Stimulated activated CD8-positive, alpha-beta memory T cell treated with anti-CD3 and anti-CD28 coated beads, Interleukin-12 subunit alpha, Interleukin-12 subunit beta, amount 100 ng/mL, for 4 hours (primary cell): Measurements from ENCODE around the gene NR2F1.

Source experiments
- DNase-seq: peaks from one replicate; pipeline ENCODE4 v3.0.0-alpha.2; 2020; ENCODE audit warnings: low read depth

NR2F1 gene

DNA sequence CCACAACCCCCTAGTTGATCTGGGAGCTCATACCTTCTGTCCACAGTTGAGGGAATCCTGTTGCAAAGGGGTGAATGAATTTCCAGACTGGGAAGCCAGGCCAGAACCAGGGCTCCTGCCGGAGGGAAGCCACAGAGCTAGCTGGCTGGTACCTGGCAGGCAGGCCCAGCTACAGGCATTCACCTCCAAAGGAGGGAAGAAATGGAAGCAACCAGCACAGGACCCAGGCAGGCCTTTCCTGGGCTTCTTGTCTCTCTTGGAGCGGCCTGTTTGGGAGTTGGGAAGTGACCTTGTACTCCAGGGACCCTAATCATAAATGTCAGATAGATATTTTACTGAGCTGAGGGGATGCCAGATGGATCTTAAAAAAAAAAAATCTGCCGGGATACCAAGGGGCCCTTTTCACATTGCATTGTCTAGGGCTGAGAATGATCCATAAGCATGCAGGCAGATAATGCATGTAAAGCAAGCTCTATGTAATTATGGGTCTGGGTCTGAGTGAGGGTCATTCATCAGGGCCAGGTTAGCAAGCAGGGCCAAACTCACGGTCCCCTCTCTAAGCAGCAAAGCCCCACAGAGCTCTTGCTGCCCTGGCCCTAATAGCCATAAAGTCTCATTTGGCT lies 8.4 kb downstream of the NR2F1 start:
- no peak for DNase-seq

DNA sequence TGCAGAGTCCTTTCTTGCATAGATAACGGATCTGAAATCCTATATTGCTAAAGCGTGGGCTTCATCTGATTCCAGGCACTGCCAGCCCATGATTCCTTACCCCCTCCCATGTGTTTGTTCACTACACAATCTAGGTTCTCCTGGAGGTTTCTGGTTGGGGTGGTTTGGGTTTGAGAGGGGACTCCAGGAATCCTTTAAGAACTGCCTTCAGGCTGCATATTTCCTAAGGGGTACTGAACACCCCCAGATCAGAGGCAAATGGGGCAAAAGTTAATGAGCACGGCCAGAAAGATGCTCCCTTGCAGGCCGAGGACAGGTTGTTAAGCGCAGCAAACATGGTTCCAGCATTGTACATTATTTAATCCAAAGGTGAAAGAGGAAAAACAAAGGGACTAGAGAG lies 9.9 kb downstream of the NR2F1 start:
- DNase-seq, result no peak

DNA sequence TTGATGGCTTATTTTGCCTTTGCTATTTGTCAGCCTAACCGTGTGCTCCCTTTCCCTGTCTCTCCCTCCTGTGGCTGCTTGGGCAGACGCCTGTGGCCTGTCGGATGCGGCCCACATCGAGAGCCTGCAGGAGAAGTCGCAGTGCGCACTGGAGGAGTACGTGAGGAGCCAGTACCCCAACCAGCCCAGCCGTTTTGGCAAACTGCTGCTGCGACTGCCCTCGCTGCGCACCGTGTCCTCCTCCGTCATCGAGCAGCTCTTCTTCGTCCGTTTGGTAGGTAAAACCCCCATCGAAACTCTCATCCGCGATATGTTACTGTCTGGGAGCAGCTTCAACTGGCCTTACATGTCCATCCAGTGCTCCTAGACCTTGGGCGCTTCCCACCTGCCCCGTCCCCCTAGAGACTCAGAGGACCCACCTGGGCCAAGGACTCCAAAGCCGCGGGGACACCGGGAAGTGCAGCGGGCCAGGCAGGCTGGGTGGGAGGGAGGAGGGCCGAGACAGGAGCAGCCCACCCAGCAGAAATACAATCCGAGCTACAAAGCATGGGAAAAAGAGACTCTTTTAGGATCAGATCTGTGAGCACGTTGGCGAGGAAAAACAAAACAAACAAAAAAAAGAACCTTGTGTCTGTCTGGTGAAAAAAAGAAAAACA lies 10.6 kb downstream of the NR2F1 start:
- DNase-seq, result no peak

DNA sequence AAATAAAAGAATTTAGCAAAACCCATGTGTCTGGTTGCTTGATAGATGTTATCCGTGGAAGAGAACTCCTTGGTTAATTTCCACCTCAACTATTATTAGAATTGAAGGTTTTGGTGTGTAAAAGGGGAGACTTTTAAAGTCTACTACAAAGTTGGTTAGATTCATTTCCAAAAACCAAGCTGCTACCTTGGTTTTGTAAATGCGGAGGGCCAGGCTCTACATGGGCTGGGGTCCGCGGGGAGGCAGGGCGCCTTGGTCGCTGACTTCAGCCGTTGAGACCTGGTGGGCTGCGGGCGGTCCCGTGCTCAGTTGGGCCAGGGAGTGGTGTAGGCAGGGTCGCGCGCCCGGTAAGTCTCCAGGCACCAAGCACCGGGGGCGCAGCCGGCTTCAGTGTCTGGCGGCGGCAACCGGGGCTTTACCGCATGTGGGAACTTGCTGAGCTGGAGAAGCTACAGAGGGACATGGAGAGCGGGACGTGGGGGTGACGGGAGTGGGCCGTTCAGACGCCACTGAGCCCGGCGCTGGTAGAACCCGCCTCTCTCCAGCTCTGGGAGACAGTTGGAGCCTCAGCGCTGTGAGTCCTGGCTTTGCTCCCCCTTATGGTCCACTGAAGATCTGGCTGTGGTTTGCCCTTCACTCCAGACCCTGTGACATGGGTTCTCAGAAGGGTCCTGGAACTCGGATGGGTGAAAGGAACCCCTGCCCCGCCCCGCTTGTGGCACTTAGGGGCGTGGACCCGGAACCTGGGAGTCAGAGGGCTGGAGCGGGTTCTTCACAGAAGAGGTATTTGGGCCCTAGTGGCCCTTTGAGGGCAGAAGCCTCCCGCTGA lies 11.8 kb downstream of the NR2F1 start:
- DNase-seq, result no peak

DNA sequence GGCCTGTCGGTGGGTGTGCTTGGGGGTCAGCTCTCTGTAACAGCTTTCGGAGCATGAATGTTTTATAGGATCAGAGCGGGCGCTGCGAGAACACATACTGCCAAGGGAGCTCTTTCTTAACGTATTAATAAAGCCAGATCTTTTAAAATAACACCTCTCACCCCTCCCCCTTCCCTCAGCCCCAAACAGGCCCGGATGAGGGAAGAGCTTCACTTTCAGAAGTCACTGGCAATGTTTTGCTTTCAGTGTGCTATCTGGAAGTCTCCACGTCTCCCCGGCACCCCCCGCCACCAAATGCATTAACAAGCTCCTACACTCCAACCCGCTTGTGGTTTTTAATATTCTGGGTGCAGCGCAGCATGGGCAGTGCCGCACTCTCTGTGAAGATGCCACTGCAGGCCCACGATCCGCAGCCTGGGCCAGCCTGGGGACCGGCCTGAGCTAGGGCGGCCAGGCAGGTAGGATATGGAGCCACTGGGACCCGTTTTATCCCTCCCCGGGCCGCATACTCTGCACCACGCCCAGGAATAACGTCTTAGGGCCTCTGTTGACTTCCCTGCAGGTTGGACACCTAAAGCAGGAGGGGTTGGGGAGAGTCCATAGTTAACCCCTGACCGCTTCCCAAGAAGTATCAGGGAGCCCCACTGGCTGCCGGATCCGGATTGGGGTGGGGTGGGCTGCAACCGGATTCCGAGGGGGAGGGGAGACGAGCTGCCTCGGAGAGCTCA lies 12.6 kb downstream of the NR2F1 start:
- DNase-seq, result no peak

DNA sequence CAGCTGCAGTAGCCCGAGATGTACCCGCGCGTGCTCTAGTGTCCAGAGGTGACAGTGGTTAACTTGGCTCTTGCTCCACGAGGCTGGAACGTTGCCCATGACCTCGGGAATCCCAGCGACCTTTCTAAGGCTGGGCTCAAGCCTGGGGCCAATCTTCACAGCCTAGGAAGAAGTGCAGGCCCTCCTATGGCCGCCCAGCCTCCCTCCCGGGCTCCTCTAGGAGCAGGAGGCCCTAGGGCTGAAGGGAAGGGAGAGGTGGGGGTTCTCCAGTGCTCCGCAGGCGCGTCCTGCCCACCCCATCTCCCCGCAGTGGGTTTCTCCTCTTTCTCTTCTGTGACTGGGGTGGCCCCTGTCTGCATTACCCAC lies 13.3 kb downstream of the NR2F1 start:
- no peak for DNase-seq

DNA sequence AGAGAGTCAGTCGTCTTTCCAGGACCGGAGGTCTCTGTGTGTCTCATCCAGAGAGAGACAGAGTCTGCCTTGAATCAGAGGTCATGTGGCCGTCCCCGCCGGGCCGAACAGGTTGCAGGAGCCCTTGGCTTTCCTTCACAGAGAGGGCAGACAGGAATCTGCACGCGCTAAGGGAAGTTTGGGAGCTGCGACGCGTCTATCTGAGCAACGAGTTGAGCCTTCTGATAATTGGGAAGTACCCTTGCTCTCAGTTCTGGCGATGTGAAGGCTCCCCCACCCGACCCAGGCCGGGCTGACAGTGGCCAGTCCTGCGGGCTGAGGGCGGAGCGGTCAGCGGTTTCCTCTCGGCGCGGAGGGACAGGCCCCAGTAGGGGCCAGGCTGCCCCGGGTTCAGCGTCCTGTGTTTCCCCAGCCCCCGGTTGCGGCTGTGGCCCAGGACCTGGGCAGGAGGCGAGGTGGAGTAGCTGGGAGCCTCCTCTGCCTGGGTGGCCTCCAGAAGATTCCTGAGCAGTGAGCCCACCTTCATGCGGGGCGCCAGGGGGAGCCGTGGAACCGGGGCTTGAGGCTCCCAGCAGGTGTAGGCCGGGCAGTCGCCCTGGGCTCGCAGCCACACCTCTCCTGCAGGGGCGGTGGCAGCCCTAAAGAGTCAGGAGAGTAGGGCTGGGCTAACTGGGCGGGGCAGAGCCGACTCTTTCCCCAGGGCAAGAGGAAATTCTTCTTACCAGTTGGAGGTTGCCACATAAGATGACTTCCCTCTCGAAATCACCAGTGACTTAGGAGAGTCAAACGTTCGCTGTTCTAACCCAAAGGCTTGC lies 13.9 kb downstream of the NR2F1 start:
- no peak for DNase-seq

DNA sequence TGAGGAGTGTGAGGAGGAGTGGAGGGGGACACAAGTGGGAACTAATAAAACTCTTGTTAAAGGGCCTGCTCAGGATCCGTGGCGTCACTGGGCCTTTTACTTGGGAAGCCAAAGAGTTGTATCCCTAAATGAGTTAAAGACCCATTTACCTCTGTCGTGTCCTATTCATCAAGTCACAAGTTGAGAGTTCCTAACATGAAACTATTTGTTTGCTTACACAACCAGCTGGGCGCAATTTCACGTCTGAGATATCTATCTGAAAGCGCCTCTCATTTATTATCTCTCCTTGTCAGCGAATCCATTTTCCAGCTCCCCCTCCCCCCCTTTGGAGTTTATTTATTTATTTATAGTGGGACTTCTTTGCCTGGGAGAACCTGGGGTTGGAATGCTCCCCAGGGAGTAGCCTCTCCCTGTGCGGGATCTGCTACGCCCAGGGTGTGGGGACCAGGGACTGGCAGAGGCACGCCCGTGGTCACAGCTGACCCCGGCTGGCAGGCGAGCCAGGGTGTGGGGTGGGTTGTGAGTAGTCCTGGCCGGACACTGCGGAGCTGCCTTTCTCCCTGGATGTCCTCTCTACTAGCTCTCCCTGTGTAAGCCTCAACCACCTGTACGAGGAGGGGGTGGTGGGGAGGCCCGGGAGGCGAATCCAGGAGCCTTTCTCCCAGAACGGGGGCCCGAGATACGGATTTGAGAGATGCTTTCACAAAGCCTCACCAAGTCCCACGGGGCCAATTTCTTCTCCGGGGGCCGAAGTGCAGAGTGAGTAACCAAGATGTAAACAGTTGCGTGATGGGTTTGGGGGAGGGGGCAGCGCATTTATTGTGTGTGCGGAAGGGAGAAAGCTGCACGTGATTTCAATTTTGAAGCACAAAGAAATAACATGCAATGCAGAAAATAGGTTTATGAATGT lies 15.3 kb downstream of the NR2F1 start:
- DNase-seq, result no peak

DNA sequence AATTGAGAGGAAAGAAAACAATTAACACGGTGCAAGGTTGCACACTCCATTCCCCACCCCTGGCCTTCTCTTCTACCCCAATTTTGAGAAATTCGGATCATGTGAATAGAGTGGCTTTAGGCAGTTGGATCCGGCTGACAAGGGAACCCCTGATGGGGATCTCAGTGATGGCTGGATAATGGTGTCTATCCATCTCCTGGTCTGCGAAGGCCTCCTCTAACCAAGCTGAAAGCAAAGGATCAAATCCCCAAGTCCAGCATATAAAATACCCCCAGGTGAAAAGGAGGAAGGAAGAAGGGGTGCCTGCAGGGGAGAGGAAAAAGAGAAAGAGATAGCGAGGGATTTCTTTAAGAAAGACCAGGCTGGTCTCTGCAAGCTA lies 16.0 kb downstream of the NR2F1 start:
- no peak for DNase-seq

DNA sequence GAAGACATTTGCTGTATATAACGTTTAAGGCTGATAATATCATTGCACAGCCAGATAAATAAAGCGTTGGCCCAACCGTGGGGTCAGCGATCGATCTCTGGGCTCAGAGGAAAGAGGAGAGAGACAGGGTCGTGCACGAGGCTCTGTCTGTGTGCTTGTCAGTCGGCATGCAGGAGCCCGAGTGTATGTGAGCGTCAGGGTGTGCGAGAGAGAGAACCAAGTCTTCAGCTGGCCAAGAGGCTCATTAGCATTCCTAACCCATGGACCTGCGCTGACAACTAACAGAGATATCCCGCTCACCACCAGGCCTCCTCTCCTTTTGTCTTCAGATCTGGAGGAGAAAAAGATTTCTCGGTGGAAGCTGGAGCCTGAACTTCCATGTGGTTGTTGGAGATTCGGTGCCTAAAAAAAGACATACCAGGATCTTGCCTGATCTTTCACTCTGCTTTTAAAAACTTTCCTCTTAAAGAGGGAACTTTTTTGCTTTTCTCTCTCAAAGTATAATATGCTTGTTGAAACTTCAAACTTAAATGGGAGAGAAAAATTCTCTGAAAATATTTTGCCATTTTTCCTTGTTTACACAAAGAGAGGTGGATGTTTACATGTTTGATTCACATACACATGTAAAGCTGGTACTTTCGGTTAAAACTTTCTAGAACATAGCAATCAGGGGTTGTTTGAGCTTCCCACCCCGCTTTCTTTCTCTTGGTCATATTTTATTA lies 16.5 kb downstream of the NR2F1 start:
- no peak for DNase-seq

DNA sequence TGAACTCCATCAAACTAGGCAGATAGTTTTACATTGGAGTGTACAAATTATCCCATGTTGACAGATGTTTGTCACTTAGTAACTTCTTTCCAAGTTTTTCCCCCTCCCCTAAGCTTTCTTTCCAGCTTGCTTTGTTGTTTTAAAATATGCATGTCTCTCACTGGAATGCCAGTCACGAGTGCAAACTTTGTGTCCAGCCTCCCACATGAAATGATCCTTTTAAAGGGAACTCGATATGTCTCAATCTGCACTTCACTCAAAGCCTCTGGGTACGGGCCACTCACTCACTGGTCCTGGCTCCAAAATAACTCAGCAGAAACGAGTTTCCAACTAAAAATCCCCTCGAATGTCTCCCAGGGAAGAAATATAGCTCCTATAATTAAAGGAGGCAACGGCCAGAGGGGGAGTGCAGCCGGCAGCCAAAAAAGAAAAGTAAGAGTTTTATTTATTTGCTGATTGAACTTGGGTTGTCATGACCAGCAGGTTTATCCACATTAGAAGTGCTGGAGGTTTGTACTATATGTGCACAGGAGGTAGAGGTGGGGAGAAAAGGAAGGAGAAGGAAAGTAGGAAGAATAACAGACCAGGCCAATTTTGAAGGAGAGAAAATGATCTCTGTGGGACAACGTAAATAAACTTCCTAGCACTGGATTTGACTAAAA lies 17.5 kb downstream of the NR2F1 start:
- no peak for DNase-seq

DNA sequence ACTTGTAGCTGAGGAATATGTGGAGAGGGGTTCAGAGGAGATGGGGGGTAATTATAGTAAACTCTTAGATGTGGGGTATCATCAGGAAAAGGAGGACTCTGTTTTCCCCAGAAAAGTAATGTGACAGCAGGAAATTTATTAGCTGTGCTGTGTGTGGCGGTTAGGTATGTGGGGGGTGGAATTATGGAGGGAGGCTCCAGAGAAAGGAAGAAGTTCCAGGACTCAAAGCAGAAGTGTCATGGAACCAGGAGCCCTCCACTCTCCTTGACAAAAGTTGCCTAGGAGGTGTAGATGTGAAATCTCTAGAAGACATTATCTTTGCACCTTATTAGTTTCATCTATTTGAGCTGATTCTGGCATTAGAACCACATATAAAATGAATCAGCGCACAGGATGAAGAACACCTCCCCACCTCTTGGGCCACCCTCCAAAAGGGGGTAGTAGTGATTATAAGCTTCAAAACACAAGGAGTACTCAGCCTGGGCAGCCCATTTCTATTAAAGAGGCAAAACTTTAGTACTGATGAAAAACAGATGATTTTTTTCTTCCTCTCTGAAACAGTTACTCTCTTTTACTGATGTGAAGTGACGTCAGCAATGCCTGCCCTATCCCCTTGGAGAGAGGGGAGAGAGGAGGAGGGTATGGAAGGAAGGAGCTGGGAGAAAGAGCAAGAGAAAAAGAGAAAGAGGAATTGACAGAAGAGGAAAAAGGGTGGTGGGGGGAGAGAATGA lies 18.2 kb downstream of the NR2F1 start:
- no peak for DNase-seq

DNA sequence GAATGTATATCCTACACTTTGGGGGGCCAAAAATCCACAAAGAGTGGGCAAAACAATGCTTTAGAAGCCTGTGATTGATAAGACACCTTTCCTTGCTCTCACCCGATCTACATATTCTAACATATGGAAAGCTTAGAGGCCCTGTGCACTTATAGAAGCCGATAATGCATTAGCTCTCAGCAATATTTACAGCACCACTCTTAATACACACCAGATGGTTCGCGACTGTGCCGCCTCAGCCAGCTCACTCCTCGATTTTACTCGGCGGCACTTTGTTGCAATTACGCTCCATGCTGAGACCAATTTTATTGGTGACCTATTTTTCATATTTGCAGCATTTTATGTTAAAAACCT lies 18.8 kb downstream of the NR2F1 start:
- DNase-seq, result no peak

DNA sequence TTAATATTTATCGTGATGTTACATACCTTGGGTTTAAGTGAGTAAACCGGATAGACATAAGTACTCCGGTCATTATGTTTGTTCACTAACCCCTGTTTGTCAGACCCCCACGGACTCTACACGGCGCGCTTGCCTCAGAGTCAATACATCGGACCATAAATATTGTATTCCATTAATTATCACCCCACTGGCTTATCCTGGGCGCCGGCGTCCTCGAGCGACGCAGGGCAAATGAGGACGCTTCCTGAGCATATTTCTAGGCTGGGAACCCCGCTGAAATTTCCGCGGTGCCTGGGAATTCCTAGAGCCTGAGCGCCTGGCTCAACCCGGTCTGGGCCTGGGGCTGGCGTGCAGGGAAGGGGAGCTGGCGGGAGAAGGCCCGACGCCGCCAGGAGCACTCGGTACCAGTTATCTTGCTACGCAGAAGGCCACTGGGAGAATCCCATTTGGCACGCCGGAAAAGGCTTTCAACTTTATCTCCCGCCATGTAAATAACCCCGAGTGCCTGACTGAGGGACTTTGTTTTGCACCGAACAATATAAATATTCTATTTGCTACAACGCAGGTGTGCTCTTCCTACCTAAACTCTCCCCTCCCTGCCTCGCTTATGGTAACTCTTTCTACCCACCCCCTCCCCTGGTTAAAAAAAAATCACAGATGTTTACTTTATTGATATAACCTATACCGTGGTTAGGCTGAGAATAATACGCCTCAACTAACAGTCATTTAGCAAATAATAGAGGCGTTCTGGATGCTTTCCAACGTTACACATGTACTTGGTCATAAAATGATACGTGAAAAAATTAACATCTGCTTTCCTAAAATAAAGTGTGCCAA lies 19.4 kb downstream of the NR2F1 start:
- no peak for DNase-seq

DNA sequence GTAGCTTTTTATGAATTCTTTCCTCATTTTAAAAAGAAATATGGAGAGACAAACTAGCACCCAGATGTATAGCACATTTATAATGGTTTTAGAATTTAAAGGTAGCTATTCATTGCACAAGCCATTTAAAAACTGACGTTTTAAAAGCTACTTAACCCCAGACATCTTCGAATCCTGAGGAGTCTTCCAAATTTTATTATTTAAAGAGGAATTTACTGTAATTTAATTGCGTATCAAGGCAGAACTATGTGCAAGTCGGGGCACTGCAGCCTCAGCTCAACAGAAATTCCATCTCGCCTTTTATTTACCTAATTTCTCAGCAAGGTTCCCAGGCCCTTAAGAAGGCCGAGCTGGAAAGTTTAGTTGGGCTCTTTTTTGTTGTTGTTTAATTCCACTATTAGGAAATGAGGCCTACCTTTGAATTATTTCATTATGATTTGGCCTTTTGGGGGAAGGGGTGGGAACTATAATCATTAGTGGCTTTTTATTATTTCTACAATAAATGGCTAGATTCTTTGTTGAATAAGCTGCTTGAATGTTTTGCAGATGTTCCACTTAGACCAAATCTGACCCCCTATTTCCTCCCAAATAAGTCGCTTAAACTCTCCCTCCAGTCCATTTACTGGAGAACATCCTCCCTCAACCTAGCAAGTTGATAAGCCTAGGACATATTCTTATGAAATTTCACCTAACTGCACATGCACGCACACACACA lies 20.2 kb downstream of the NR2F1 start:
- DNase-seq, result no peak

DNA sequence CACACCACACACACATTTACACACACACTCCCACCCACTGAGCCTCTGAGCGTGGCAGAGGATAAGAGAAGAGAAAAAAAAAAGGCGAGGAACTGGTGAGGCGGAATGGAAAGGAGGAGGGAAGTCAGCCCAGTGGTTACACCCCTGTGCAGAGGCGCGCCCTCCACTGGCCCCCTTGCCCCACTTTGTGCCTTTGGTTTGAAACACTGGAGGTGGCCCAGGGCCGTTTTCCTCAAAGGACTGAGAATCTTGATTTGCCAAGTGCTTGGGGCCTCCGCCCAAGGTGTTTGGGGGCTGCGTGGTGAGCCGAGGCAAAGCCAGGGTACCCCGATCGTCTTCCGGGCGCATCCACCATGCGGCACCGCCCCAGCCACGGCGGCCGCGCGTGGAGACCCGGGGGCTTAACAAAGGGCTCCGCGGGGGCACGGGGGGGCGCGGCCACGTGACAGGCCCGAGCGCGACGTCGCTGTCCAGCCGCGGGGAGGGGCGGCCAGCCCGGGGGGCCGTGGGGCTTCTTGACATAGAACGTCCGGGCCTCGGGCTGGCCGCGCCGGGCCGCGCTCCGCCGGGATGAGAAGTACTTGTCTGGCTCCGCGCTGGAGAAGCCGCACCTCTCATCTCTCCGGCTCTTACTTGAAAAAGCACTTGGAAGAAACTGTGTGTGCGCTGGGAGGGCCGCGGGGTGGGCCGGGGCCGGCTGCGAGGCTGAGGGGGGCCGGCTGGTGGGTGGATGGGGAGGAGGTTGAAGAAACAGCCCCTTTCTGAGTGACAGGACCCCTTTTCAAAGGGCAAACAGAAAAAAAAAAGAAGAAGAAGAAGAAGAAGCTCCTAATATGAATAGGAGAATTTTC lies 21.0 kb downstream of the NR2F1 start:
- no peak for DNase-seq
